Measurements from ENCODE around the gene SPACA1. TPM values are rescaled to one million over a fixed set of nuclear protein-coding genes. Genes with fewer than 3 reads are reported as not detected.
"Not testable (repeated sequence)": the region's sequence is repeated elsewhere in the genome, so short reads cannot be mapped to it uniquely, and the experiment has no call there.

The SPACA1 gene
- not detected for total RNA-seq

GRCh38 chr6:88047510-88048150 is at the start of gene SPACA1:
SPACA1 (plus strand) TSS chr6:88047841; CDS start chr6:88047906, 65 bp downstream.
- H3K27ac ChIP-seq = peak within 1 kb of the TSS; percentile 34 to 38
- no peak within 1 kb of the TSS for H3K4me3 ChIP-seq
- ATAC-seq (replicated peaks in 6 of 8) = no peak
- peaks cover 2 to 15% of the 10 kb centered on the region in 2 donors for H3K4me1 ChIP-seq (replicated peaks in 1 of 2)
- in situ Hi-C loops (cut with MboI; ENCODE audit: low pct_unique_long_range_greater_than_20kb in 2 of 9, low sequenced_read_pairs in 9 of 9, unreplicated experiment in 9 of 9) = no loop called here
- 60 to 100% (median 93%) methylated on average over 1 to 43 of the region's 77 CpGs; no CpG with 5 or more reads in 1 of the 10 experiments for WGBS, 10 experiments

- peak in 5 of 8 experiments; percentile 3 to 71 (median 58) for ATAC-seq (replicated peaks in 6 of 8)
These were observed 46.9 kb upstream of the SPACA1 start for GRCh38 chr6:88000713-88001112.

GRCh38 chr6:88001279-88001678 is 46.4 kb upstream of the SPACA1 start:
- ATAC-seq (replicated peaks in 6 of 8); in situ Hi-C loops (cut with MboI; ENCODE audit: low pct_unique_long_range_greater_than_20kb in 2 of 9, low sequenced_read_pairs in 9 of 9, unreplicated experiment in 9 of 9): not testable (repeated sequence)
- WGBS, 10 experiments = 36 to 100% (median 88%) methylated on average over 2 to 8 of the region's 8 CpGs; no CpG with 5 or more reads in 4 of the 10 experiments

More at GRCh38 chr6:88000713-88001112, 46.9 kb upstream of the SPACA1 start:
- Histone ChIP-seq H3K4me3 (no peak overlapping the region), H3K27ac (peak overlapping the region in 1 of 2 donors; percentile 16), H3K4me1 (replicated peaks in 1 of 2) (peaks cover 22 to 62% of the 10 kb centered on the region in 2 donors)
- in situ Hi-C loops (cut with MboI; ENCODE audit: low pct_unique_long_range_greater_than_20kb in 2 of 9, low sequenced_read_pairs in 9 of 9, unreplicated experiment in 9 of 9) = no loop called here
- 40 to 60% methylated on average over 1 of the region's 1 CpG; no CpG with 5 or more reads in 8 of the 10 experiments for WGBS, 10 experiments

GRCh38 chr6:88004707-88005106 is 42.9 kb upstream of the SPACA1 start:
- peak overlapping the region; percentile 41 to 86 for H3K27ac ChIP-seq
- in situ Hi-C loops (cut with MboI; ENCODE audit: low pct_unique_long_range_greater_than_20kb in 2 of 9, low sequenced_read_pairs in 9 of 9, unreplicated experiment in 9 of 9) = no loop called here
- peaks cover 40 to 94% of the 10 kb centered on the region in 2 donors for H3K4me1 ChIP-seq (replicated peaks in 1 of 2)
- peak in 6 of 8 experiments; percentile 8 to 32 (median 24) for ATAC-seq (replicated peaks in 6 of 8)
- WGBS, 10 experiments = 0 to 79% (median 27%) methylated on average over 1 to 4 of the region's 4 CpGs; no CpG with 5 or more reads in 2 of the 10 experiments
- no peak overlapping the region for H3K4me3 ChIP-seq

More at GRCh38 chr6:88001279-88001678, 46.4 kb upstream of the SPACA1 start:
- H3K27ac ChIP-seq, H3K4me3 ChIP-seq: not testable (repeated sequence)
- peaks cover 23 to 65% of the 10 kb centered on the region in 2 donors for H3K4me1 ChIP-seq (replicated peaks in 1 of 2)

GRCh38 chr6:88006557-88006956 is 41.1 kb upstream of the SPACA1 start:
- peak in 5 of 8 experiments; percentile 61 to 87 (median 81) for ATAC-seq (replicated peaks in 6 of 8)
- no peak overlapping the region for H3K4me3 ChIP-seq
- WGBS, 10 experiments = 18 to 42% (median 27%) methylated on average over 4 to 11 of the region's 12 CpGs; no CpG with 5 or more reads in 2 of the 10 experiments
- H3K27ac ChIP-seq = peak overlapping the region; percentile 21 to 56
- in situ Hi-C loops (cut with MboI; ENCODE audit: low pct_unique_long_range_greater_than_20kb in 2 of 9, low sequenced_read_pairs in 9 of 9, unreplicated experiment in 9 of 9) = no loop called here
- H3K4me1 ChIP-seq (replicated peaks in 1 of 2) = peaks cover 40 to 89% of the 10 kb centered on the region in 2 donors

GRCh38 chr6:88008411-88008810 is 39.2 kb upstream of the SPACA1 start:
- H3K4me3 ChIP-seq = no peak overlapping the region
- in situ Hi-C loops (cut with MboI; ENCODE audit: low pct_unique_long_range_greater_than_20kb in 2 of 9, low sequenced_read_pairs in 9 of 9, unreplicated experiment in 9 of 9) = no loop called here
- ATAC-seq (replicated peaks in 6 of 8) = no peak
- peaks cover 32 to 80% of the 10 kb centered on the region in 2 donors for H3K4me1 ChIP-seq (replicated peaks in 1 of 2)
- 0 to 91% (median 73%) methylated on average over 2 to 4 of the region's 4 CpGs for WGBS, 10 experiments
- no peak overlapping the region for H3K27ac ChIP-seq

- WGBS, 10 experiments = 0 to 69% (median 50%) methylated on average over 1 to 2 of the region's 2 CpGs; no CpG with 5 or more reads in 1 of the 10 experiments
- peaks cover 29 to 76% of the 10 kb centered on the region in 2 donors for H3K4me1 ChIP-seq (replicated peaks in 1 of 2)
- H3K4me3 ChIP-seq = no peak overlapping the region
- in situ Hi-C loops (cut with MboI; ENCODE audit: low pct_unique_long_range_greater_than_20kb in 2 of 9, low sequenced_read_pairs in 9 of 9, unreplicated experiment in 9 of 9) = no loop called here
- peak in 3 of 8 experiments; percentile 10 to 71 (median 11) for ATAC-seq (replicated peaks in 6 of 8)
- H3K27ac ChIP-seq = no peak overlapping the region
These were observed 38.8 kb upstream of the SPACA1 start for GRCh38 chr6:88008831-88009231.

- in situ Hi-C loops (cut with MboI; ENCODE audit: low pct_unique_long_range_greater_than_20kb in 2 of 9, low sequenced_read_pairs in 9 of 9, unreplicated experiment in 9 of 9) = no loop called here
- WGBS, 10 experiments = 0 to 100% (median 84%) methylated on average over 1 to 3 of the region's 3 CpGs; no CpG with 5 or more reads in 1 of the 10 experiments
- H3K27ac ChIP-seq = no peak overlapping the region
- peaks cover 7 to 34% of the 10 kb centered on the region in 2 donors for H3K4me1 ChIP-seq (replicated peaks in 1 of 2)
- no peak for ATAC-seq (replicated peaks in 6 of 8)
- no peak overlapping the region for H3K4me3 ChIP-seq
These were observed 34.6 kb upstream of the SPACA1 start for GRCh38 chr6:88013015-88013414.

GRCh38 chr6:88013554-88013953 is 34.1 kb upstream of the SPACA1 start:
- Histone ChIP-seq H3K4me1 (replicated peaks in 1 of 2) (peaks cover 6 to 28% of the 10 kb centered on the region in 2 donors), H3K27ac (no peak overlapping the region), H3K4me3 (no peak overlapping the region)
- ATAC-seq (replicated peaks in 6 of 8) = no peak
- WGBS, 10 experiments = 70 to 100% (median 70%) methylated on average over 2 of the region's 2 CpGs; no CpG with 5 or more reads in 7 of the 10 experiments
- in situ Hi-C loops (cut with MboI; ENCODE audit: low pct_unique_long_range_greater_than_20kb in 2 of 9, low sequenced_read_pairs in 9 of 9, unreplicated experiment in 9 of 9) = no loop called here

- ATAC-seq (replicated peaks in 6 of 8) = peak in 2 of 8 experiments; percentile 59 to 65
- no peak overlapping the region for H3K27ac ChIP-seq
- 4 to 100% (median 59%) methylated on average over 2 to 6 of the region's 6 CpGs; no CpG with 5 or more reads in 2 of the 10 experiments for WGBS, 10 experiments
- H3K4me3 ChIP-seq = no peak overlapping the region
- peaks cover 4 to 23% of the 10 kb centered on the region in 2 donors for H3K4me1 ChIP-seq (replicated peaks in 1 of 2)
- in situ Hi-C loops (cut with MboI; ENCODE audit: low pct_unique_long_range_greater_than_20kb in 2 of 9, low sequenced_read_pairs in 9 of 9, unreplicated experiment in 9 of 9) = no loop called here
These were observed 27.2 kb upstream of the SPACA1 start for GRCh38 chr6:88020439-88020838.

GRCh38 chr6:88024696-88025095 is 22.9 kb upstream of the SPACA1 start:
- in situ Hi-C loops (cut with MboI; ENCODE audit: low pct_unique_long_range_greater_than_20kb in 2 of 9, low sequenced_read_pairs in 9 of 9, unreplicated experiment in 9 of 9) = no loop called here
- ATAC-seq (replicated peaks in 6 of 8) = peak in 4 of 8 experiments; percentile 45 to 67 (median 50)
- H3K27ac ChIP-seq = no peak overlapping the region
- H3K4me1 ChIP-seq (replicated peaks in 1 of 2) = peaks cover 4 to 23% of the 10 kb centered on the region in 2 donors
- H3K4me3 ChIP-seq = no peak overlapping the region
- WGBS, 10 experiments = 0 to 71% (median 44%) methylated on average over 1 to 2 of the region's 2 CpGs; no CpG with 5 or more reads in 5 of the 10 experiments

- ATAC-seq (replicated peaks in 6 of 8) = no peak
- 17 to 89% (median 82%) methylated on average over 1 of the region's 1 CpG; no CpG with 5 or more reads in 6 of the 10 experiments for WGBS, 10 experiments
- Histone ChIP-seq H3K4me1 (replicated peaks in 1 of 2) (no peaks in the 10 kb centered on the region), H3K27ac (no peak overlapping the region), H3K4me3 (no peak overlapping the region)
- in situ Hi-C loops (cut with MboI; ENCODE audit: low pct_unique_long_range_greater_than_20kb in 2 of 9, low sequenced_read_pairs in 9 of 9, unreplicated experiment in 9 of 9) = no loop called here
These were observed 16.1 kb upstream of the SPACA1 start for GRCh38 chr6:88031550-88031949.

- H3K4me1 ChIP-seq (replicated peaks in 1 of 2) = peaks cover 2 to 11% of the 10 kb centered on the region in 2 donors
- H3K4me3 ChIP-seq = no peak overlapping the region
- ATAC-seq (replicated peaks in 6 of 8) = no peak
- in situ Hi-C loops (cut with MboI; ENCODE audit: low pct_unique_long_range_greater_than_20kb in 2 of 9, low sequenced_read_pairs in 9 of 9, unreplicated experiment in 9 of 9) = no loop called here
- H3K27ac ChIP-seq = no peak overlapping the region
These were observed 3.1 kb upstream of the SPACA1 start for GRCh38 chr6:88044530-88044929.
